DMS53 treated with DMSO at 0.1 percent for 48 hours (cell line): Measurements from ENCODE around the gene BMP5.

Experiments
- DNase-seq: peaks from one replicate; lab custom pipeline; 2025; ENCODE audit not compliant: unreplicated experiment; lab: John Stamatoyannopoulos, UW

The BMP5 gene

DNA sequence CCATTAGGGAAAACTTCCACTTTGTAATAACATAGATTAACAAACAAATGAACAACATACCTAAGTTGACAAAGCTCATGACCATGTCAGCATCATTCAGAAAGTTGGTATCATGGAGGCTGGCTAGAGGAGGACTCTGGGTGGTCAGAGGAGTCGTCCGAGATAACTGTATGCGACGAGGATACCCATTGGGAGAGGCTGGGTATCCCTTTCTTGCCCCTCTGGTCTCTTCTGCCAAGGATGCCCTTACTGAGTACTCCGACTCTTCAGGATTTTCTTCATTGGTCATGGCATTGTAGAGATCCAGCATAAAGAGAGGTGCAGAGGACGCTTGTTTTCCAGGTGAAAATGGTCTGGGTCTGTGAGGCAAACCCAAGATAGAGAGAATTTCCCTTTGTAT is 1.1 kb downstream of the BMP5 start:
- no peak for DNase-seq

DNA sequence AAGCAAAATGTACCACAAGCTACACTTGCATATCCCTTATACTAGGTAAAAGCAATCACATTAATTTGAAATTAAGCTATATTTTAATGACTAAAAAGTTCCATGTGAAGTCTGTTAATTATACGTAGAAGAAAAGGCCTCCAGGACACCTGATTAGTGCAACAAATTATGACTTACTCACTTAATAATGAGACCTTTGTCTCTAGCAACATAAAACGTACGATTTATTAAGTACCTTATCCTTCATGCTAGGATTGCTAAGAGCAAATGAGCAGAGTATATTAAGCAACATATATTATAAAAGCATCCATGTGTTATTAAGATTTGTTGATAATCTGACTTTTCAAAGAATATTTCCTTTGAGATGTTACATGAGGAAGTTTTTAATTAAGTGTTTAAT is 2.5 kb downstream of the BMP5 start:
- no peak for DNase-seq

DNA sequence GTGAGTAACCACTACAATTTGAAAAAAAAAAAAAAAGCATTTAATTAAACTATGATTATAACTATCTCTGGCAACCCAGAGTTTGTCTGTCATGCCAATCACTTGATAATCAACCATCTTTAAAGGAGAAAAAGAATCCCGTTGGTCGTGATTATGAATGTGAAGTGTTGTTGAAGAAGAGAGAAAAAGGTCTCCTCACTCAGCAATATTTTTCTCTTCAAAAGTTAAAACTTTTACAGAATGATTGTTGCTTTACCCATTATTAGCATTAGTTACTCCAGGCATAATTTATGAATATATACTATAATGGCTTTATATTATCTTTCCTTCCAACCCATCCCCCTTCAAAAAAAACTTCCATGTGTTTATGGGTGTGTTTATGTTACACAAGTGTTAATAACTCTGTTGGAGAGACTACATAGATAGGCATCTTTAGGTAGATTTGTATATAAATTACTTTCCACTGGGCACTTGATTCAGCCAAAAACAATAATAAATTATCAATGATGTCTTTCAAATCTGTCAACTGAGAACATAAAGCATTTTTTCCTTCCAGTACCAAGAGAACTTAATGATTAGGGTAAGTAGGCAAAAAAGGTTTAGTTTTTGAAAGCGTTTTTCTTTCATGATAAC is 5.1 kb downstream of the BMP5 start:
- no peak for DNase-seq

DNA sequence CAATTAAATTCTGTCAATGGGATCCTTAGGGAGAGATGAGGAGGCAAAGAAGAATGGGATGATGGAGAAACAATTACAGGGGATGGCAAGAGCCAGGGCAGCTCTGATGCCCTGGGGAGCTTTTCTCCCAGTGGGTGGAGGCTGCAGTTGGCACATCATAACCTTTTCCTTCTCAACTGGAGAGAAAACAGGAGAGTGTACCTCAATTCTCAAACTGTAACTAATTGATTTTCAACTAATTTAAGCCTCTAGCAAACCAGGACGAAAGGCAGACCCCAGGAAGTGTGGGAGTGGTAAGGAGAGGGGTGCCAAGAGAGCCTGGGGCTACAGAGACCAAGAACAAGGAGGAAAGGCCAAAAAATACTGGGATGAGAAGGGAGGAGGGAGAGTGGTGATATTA is 5.7 kb downstream of the BMP5 start:
- no peak for DNase-seq

DNA sequence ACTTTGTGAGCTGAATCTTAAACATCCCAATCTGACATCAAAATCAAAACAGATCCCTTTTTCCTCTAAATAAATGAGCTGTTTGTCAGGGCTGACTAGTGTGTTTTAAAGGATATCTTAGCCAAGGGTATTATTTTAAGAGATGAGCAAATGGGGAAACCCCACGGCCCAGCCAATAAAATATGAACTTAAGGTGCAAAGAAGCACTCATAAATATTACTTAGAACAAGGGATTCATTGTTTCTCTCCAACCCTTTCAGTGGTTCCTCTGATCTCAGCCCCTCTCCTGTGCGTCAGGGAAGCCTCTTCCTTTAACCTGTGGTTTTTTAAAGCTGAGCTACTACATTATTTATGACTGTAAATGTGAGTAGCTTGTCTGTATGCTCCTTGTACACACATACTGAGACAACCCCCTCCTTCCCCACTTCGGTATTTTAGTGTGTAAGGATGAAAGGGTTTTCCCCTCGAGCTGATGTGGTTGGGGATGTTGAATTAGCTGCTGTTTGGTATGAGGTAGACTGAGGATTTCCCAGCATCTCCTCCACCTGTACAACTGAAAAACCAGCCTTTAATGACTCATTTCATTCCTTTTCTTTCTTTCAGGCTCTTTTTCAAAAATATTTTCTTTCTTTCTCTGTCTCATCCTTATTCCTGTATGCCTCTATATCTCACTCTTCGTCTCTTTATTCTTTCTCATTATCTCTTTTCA is 6.5 kb downstream of the BMP5 start:
- DNase-seq = no peak

DNA sequence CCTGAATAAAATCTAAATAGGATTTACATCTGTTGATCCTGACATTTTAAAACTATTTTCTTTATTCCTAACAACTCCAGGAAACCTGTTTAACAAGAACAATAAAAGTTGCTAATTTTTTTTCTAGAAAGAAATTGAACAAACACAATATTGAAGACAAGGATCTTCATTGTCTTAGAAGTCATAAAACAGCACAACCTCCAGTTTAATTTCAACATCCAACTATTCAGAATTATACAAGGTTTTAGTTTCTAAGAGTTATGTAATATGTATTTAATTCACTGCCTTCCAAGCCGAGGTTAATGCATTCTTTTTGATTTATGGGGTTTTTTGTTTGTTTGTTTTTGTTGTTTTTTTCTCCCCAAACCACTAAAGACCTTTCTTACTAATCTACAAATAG is 7.2 kb downstream of the BMP5 start:
- no peak for DNase-seq

DNA sequence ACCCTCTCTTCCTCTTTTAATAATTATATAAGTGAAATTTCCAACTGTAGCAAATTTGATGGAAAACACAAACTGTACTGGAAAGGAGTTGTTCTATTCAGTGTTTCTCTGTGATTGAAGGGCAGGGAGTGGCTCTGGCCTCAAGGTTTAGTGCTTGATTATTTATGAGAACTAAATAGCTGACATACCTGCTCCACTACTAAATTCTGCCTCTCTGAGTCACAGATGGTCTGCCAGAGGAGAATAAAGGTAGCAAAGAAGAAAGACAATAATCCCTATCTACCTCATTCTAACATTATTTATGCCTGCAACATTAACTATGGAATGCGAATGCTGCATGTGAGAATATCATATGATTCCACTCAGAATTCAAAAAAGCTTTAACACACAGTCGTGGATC is 9.3 kb downstream of the BMP5 start:
- no peak for DNase-seq

DNA sequence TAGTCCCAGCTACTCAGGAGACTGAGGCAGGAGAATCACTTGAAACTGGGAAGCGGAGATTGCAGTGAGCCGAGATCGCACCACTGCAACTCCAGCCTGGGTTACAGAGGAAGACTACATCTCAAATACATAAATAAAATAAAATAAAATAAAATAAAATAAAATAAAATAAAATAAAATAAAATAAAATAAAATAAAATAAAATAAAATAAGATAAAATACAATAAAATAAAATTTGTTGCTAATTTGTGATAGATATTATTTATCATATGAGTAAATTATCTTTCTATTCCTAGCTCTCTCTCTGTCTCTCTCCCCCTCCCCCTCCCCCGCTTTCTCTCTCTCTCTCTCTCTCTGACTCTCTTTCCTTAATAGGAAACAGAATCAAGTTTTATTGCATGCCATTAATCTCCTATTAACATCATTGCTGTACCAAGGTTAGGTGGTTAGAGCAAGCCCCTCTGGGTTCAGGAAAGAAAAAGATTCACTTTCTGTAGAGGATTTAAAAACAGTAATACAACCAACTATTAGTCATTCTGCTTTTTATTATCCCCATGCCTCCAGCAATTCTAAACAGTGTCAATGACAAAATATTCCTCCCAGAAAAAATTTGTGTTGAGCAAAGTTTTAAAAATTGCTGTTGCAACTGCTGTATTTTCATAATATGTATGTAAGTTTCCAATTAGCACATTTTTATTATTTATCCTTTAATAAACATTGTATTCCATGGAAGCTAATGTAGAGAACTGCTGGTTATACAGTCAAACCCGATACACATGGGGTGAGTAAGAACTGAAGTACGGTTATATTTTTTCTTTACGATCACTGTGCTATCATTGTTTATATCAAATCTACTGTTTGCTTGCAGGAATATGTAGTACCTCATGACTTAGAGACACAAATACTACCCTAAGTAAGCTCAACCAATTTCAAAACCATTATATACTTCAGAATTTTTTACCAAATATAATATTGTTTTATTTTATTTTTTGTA is 22.1 kb downstream of the BMP5 start:
- DNase-seq = no peak

DNA sequence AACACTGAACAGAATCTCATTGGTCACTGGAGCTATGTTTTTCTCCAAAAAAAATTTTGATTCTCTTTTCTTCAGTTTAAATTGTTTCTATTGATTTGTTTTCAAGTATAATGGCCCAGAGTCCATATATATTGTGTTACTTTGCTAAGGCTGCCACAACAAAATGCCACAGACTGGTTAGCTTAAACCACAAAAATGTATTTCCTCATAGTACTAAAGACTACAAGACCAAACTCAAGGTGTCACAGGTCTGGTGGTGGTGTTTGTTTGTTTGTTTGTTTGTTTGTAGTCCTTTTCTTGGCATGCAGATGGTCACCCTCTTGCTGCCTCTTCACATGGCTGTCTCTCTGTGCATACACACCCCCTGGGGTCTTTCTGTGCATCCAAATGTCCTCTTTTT is 34.0 kb downstream of the BMP5 start:
- DNase-seq = no peak

DNA sequence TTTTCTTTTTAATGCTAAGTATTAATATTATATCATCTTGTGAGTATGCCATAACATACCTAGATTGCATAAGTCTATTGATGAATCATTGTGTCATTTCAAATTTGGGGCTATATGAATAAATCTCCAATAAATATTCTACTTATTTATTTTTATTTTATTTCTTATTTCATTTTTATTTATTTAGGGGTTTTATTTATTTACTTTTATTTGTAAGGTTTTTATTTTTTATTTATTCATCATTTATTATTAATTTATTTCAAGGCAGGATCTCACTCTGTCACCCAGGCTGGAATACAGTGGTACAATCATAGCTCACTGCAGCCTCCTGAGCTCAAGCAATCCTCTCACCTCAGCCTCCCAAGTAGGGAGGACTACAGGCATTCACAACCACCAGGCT is 36.3 kb downstream of the BMP5 start:
- DNase-seq = no peak

DNA sequence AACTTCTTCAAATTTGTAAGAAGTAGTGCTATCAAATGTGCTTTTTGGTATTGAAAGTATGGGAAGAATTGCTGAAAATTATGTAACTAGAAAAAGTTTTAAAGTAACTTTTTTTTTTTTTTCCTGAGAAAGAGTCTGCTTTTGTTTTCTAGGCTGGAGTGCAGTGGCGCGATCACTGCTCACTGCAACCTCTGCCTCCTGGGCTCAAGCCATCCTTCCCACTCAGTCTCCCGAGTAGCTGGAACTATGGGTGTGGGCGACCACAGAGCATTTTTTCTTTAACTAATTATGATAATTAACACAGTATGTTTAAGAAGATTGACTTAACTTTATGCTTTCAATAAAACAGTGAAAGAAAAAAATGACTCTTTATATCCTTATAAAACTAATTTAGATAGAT is 38.4 kb downstream of the BMP5 start:
- DNase-seq = no peak

DNA sequence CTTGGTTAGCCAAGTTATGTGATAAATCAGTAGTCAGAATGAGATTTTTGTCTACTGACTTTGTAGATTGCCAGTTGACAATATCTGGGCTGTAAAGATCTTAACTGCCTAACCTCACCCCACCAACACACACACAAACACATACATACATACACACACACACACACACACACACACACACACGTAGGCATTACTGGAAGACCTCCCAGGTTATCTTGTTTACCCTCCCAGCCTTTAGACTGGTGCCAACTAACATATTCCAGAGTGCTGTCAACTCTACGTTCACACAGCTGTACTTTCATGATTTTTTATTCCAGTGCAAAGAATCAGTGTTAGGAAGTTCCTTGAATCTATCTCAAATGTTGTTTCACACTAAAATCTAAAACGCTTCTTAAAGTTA is 38.9 kb downstream of the BMP5 start:
- DNase-seq = no peak

DNA sequence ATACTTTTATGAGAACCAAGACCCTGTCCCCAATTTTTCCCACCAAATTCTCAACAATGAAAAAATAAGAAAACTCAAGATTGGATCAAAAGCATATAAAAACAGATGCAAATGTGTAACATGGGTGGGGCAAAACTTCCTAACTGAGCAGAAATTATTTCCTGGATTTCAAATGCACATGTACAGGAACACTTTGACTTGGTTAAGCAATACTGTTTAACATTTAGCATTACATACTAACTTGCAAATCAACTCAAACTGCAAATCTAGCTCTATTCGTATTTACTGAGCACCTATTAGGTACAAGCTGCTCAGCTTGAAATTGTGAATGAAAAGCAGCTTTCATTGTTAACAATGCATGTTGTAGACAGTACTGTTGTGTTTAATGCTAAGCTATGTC is 40.2 kb downstream of the BMP5 start:
- no peak for DNase-seq

DNA sequence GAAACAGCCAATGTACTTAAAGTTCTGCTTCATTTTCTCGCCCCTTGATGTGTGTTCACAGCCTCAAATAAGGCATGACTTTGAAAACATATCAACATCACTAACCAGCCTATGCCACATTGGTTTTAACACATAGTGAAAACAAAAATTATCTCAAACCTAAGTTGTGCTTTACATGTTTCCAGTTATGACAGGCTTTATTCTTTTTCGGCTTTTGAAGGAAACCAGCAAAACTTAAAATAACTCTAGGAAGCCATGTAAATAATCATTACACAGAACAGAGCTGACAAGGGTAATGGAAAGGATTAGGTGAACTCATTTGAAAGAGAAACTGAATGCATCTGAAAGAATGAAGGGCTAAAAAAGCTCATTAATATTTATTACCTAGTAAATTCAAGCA is 42.1 kb downstream of the BMP5 start:
- DNase-seq = no peak

DNA sequence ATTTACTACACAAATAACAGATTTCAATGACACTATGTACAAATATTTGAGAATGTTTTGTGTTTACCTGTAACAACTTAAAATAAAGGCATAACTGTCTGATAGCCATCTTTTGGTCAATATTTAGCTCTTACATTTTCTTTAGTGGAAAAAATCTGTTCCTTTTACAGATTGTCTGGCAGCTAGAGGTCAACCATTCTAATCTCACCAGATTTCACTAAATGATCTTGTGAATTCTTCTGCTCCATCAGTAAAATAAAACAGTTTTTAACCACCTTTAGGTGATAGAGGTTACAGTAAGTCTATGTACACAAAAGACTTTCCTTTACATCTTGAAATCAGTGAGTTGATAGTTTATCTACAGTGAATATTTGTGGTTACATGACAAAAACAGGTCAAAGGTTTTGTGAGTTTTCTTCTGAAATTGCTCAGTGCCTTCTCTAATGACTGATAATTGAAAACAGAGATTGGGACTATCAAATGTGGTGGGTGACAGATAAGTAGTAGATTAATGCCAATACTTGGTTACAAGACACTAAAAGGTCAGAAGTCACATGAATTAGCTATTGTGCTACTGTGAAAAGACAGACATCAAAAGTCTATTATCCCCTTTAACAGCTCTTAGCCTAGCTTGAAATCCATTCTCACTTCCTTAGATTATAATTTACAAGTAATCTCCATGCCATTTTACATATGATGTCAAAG is 47.4 kb downstream of the BMP5 start:
- no peak for DNase-seq

DNA sequence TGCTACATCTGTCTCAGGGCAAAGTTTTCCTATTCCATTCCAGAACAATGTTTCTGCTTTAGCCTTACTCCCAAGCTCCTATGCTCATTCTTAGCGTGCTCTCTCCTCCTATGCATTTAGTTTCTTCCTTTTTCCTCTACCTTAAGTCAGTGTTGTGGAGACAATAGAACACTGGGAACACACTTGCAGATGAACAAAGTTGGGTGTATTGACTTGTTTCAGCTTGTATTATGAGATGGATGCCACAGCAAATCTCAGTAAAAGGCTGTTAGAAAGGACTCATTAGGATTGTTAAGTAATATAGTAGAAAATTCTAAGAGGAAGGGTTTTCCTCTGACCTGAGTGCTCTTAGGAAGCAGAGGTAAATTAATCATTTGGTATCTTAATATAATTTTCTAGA is 48.4 kb downstream of the BMP5 start:
- DNase-seq = no peak

DNA sequence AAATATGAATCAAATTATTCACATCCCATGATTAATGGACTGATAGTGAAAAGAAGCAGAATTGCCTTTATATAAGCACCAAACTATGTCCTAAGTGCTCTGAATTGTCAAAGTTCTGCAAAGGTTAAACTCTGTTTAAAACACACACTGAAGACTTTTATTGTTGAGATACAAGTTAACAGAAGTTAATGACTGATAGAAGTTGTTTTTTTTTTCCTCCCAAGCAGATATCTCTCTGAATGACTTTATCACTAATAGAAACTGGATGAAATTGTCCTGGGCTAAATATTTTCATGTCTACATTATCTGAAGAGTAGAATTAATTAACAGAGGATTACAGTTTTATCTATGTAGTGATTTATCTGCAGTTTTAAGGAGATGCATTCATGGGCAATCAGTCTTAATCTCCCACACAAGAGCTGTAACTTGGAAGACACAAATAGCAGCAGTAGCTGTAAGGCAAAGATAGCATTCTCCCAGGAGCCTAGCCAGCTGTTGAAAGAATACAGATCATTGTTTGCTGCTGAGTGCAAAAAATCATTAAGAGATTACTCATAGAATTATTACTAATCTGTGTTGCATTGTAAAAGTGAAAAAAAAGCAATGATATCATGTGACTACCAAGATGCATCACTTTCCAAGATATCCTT is 49.9 kb downstream of the BMP5 start:
- no peak for DNase-seq

DNA sequence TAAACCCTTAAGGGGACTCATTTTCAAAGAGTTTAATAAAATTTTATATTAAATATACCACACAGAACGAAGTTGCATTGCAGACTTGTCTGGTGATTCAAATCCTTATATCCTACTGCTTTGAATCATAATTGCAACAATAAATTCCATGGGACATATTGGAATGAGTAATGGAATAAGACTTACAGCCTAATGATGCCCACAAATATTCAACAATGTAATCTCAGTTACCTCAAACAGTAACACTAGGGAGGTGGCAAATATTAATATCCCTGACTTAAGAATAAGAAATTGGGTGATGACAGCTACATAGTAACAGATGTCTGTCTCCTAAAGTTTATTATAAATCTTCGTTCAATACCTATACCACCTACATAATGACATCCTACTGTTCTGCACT is 52.6 kb downstream of the BMP5 start:
- DNase-seq = no peak

DNA sequence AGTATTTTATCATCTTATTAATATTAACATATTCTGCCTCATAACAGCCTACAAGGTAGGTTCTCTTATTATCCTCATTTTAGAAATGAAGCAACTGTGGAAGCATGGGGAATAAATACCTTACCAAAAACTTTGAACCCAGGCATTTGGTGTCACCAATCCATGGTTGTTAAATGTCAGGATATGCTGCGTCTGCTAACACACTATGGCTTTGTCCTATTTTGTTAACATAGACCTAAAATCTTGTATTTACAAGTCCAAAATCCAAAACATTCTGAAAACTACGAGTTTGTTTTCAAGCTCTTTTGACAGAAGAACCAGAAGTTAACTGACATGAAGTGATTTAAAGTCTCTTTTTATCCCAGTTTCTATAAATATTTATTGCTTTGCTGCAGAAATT is 53.4 kb downstream of the BMP5 start:
- no peak for DNase-seq

DNA sequence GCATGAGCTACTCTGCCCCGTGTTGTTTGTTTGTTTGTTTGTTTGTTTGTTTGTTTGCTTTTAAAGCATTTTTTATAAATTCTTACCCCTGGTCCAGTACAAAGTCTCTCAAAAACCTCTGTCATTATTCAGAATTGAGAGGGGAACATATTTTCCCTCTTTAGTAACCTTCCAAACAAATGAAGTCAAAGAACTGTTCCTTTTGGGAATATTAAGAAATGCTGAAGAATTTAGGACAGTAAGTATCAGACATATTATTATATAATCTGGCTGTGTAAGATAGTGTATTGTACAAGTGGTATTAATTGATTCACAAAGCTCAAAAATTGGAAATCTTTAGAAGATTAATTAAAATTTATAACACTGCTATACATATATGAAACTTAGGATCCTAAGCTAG is 54.7 kb downstream of the BMP5 start:
- DNase-seq = no peak

DNA sequence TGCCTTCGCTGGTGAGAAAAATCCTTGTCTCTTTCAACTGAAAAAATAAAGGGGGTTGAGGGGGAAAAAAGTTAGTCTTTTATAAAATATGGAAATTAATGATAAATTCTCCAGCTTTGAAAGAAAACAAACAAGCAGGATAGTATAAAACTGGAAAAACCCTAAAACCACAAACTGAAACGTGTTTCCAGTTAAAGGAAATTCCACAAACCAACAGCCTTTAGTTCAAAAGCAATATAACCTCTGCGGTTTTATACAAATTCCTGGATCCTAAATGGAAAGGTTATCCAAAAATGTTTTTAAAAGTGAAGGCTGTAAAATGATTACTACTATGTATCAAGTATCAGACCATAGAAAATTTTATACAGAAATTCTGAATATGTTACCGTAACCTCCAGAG is 55.6 kb downstream of the BMP5 start:
- no peak for DNase-seq
